Measurements from ENCODE around the gene GAS2L2.
"Not testable (repeated sequence)": the region's sequence is repeated elsewhere in the genome, so short reads cannot be mapped to it uniquely, and the experiment has no call there.

GAS2L2 gene

DNA sequence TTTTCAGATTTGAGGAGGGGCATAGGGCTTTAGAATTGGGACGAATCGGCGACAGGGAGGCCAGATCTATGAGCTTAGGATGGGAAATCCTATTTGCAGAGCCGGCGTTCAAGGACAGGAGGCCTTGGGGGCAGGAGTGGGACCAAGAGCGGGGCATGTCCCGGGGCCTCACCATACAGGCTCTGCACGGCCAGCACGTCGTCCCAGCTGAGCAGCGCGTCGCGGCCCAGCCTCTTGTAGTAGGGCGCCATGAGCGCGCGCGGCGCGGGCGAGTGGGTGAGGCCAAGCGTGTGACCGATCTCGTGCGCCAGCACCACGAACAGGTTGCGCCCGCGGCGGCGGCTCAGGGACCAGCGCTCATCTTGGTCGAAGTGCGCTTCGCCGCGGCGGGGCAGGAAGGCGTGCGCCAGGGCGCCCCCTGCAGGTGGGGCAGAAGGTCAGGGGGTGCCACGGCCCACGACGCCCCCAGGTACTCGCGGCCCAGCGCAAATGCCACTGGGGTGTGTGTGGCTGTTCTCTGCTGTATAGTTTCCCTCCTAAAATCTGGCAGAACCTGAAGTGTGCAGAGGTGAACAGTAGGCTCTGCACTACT, 17.0 kb upstream of the GAS2L2 start:
- no peak for DNase-seq

DNA sequence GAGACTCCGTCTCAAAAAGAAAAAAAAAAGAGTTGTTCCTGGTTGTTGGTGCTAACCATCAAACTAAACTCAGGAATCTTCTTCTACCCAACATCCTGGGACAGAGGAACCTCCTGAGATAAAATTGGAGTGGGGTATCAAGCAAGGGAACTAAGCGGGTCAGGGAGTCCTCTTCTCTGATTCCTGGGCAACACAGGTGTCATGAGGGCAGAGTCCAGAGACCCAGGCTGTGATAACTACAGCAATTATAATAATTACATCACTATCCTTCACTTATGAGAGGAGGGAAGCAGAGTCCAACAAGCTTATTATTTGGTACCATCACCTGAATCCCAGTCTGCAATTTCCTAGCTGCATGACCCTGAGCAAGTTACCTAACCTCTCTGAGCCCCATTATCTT, 15.8 kb upstream of the GAS2L2 start:
- DNase-seq, result no peak

DNA sequence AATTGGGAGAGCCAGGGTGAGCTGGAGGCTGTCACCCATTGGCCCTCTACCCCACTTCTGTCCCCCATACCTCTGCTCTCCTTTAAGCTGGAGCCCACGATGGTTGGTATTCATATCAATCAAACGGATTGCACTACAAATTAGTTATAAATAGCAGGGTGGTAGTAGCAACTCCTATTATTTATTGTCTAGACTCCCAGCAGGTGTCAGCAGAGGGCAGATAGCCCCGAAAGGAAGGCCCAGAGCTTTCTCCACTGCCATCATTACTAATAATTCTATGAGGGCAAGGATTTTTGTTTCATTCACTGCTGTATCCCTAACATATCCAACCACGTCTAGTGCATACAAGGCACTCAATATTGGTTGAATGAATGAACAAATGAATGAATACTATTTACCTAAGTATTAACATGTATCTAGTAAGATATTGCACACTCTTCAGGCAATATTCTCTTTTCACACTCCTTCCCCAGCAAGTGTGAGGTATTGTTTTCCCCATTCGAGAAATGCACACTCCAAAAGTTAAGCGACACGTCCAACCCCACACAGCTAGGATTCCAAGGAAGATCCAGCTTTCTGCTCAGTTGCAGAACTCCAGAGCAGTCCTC, 14.0 kb upstream of the GAS2L2 start:
- DNase-seq, result no peak

DNA sequence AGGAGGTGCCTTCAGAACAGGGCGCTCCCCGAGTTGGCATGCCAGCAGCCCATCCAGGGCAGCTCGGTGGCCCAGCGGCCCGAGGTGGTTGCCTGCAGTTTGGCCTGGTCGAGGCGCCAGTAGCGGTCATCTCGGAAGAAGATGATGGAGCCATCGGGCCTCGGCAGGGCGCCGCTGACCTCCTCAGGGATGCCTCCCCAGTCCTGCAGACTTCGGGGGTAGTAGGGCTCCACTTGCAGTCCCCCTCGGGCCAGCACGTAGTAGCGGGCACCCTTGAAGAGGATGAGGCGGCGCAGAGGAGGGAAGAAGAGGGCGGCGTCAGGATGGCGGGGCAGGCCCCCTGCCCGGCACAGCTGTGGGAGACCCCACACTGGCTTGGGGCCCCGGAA, 13.4 kb upstream of the GAS2L2 start:
- no peak for DNase-seq

DNA sequence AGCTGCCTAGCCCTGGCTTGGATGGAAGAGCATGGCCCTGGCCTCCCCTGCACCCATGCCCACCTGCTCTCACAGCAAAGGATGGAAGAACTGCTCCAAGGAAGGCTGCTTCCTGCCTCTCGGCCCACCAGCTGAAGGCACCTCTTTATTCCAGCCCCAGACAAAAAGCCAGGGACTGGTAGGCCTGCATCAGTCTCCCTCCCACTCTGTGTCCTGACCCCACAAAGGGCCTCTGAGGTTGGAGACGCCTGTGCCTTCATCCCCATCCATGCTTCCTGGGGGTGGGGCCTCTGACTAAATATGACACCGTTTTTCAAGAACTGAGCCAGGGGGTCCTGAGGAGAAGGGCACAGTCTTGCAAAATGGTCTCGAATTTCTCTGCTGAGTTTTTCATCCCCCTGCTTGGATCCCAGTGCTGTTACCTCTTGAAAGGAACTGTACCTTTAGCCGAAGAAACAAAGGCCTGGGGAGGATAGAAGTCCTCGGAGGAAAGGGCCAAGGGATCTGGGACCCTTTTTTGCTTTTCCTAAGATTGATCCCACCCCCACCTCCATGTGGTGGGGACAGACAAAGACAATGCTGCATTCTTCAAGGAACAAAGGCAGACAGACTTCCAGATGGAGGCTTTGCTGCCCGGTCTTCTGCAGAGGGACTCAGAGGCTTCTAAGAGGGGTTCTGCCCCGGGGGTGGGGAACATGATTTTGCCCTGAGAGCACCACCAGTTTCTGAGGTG, 12.9 kb upstream of the GAS2L2 start:
- no peak for DNase-seq

DNA sequence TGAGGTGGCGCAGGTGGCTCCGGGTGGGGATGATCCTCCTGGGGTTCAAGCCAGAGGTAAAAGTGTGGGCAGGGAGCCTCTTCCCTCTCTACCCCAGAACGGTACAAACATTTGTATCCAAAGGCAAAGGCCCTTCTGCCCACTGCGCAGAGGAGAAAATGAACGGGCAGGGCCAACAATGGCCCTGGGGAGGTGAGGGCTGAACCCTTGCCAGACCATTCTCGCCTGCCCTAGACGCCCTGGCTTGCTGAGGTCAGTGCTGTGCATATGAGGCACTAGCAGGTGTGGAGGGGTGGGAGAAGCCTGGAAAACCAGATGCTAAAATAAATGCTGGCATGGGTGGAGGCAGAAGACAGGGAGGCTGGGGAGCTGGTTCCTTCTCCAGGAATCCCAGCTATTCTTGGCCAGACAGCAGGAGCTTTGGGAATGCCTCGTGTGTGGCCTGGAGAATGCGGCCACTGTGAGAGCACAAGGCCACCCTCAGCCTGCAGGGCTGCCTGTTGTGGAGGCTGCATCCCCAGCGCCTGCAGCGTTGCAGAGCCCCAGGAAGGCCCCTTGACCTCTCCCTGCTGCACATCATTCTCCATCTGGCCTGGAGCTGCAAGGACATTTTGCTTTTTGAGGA, 12.2 kb upstream of the GAS2L2 start:
- DNase-seq, result no peak

DNA sequence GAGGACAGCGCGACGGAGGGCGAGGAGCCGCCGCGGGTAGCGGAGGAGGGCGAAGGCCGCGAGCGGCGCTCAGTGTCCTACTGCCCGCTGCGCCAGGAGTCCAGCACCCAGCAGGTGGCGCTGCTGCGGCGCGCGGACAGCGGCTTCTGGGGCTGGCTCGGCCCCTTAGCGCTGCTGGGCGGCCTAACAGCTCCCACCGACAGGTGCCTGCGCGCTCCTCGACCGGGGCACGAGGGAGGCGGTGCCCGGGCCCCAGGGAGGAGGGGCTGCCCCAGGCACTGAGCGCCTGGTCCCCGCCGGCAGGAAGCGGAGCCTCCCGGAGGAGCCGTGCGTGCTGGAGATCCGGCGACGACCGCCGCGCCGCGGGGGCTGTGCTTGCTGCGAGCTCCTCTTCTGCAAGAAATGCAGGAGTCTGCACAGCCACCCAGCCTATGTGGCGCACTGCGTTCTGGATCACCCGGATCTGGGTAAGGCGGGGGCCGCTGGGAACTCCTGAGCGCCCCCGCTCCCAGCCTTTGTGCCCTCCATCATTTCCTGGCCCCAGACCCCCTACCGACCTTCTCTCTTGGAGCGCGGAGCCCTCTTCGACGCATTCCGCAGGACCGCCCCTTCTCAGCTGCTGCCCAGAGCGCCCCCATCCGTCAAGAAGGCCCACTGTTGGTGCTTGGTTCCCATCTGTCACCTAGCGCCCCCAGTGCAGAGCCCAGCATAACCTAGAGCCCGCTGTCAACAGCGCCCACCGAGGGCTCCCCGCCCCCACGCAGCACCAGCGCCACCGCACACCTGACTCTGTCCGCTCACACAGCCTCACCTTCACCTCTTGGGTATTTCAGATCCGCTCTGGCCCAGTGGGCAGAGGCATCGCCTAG, 11.3 kb upstream of the GAS2L2 start:
- DNase-seq, result no peak

DNA sequence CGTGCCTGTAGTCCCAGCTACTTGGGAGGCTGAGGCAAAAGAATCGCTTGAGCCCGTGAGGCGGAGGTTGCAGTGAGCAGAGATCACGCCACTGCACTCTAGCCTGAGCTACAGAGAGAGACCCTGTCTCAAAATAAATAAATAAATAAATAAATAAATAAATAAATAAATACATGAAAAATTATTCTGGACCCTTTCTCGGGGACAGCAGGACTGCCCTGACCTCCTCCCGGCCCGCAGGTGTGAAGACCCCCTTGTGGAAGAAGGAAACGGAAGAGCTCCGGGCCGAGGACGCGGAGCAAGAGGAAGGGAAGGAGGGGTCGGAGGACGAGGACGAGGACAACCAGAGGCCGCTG, 10.7 kb upstream of the GAS2L2 start:
- DNase-seq, result no peak

DNA sequence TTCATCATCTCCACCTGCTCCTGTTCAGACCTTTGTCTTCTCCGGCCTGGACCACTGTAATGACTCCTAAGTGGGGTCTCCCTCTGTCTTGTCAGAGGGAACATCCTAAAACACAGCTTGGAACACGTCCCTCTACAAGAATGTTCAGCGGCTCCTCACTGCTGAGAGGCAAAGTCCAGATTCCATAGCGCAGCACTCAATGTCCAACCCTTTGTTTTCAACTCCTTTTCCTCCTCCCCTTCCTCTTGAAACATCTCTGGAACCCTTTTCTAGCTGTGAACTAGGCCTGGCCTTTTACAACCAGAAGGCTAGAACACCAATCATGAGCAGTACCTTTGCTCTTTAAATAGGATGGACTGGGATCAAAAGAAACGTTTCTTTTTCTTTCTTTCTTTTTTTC, 8.6 kb upstream of the GAS2L2 start:
- DNase-seq, result no peak

DNA sequence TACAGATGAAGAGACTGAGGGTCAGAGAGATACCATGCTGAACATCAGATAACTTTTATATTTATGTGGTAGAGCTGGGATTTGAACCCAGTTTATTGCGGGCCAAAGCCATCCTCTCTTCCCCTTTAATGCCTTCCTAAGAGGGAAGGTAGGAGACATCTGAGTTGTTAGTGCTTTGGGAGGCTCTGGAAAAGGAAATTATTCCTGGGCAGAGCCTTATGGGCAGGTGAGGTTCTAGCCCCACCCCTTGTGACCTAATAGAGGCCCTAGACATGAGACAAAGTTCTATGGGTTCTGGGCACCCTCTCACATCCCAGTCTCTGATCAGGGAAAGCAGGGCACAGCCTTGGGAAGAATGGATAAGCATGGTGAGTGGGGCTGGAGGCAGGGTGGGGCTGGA, 7.5 kb upstream of the GAS2L2 start, which contains the start of gene C17orf50:
TSS of gene C17orf50 (plus strand) at position 301 of the 400 bp plus-strand sequence. CDS start at position 356, 55 bp downstream.
- no peak for DNase-seq

DNA sequence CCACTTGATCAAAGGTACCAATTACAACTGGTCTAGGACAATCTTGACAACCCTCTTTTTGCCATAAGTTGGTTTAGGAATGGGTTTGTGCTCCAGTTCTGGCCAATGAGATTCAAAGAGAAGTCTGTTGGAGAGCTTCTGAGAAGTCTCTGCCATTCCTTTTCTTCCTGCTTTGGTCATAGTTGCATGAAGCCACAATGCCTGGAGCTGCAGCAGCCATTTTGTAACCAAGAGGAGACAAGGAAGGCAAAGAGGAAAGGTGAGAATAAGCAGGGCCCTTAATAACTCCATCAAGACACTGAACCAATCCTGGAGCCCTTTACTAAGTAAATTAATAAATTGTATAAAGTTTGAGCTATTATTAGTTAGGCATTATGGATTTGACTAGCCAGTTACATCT, 4.2 kb upstream of the GAS2L2 start:
- DNase-seq, result no peak

DNA sequence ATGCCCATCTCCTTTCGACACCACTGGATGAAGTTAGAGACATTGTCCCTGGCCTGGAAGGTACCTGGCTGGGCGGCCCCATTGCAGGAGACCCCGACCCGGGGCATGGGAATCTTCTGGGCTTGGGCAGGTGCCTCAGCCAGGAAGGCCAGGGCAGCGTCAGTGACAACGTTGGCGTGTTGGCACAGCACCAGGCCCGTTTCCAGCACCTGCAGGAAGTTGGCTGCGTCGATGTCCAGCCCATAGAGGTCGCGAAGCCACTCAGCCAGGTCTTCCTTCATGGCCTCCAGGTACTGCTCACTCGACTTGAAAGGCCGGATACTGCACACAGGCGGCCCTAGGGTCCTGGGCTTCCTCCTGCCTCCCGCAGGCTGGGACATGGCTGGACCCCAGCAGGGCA, 568 bp downstream of the GAS2L2 start:
- DNase-seq, result no peak

DNA sequence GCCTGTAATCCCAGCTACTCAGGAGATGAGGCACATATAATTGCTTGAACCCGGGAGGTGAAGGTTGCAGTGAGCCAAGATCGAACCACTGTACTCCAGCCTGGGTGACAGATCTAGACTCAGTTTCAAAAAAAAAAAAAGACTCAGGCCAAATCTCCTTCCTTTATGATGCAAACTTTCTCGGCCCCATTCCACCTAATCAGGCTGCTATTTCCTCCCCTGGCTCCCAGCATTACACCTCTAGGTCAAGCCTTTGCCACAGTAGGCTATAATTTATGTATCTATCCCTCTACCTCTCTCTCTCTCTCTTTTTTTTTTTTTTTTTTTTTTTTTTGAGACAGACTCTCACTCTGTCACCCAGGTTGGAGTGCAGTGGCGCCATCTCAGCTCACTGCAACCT, 1.5 kb downstream of the GAS2L2 start:
- not testable (repeated sequence) for DNase-seq

DNA sequence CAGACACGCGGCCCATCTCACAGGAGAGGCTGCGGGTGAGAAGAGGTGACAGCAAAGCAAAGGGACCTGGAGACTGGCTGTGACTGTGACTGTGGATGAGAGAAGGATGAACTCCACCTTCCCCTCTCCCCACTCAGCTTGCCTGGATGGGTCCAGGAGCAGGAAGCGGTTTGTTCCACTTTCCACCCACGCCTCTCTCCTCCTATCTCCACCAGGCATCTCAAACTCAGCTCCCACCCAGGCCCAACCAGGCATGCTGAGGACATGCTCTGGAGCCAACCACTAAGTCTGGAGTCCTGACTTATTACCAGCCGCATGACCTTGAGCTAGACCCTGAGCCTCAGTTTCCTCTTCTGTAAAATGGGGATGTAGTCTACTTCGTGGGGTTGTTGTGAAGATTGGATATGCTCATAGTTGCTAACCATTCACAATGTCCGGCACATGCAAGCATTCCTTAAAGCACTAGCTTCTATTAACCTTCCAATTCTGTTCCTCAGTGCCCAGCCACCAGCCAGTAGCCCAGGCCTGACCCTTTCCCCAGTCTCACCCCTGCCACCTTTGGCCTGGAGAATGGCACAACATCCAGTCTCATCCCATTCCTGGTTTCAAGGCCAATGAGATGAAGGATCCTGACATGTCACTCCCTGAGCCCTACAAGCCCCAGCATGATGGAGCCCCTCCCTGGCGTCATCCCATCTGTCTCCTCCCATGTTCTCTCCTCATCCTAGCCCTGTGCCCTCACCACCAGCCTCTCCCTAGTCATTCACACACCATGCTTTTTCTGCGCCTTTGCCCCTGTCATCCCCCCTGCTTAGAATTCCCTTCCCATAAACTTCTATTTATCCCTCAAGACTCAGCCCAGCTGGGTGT, 2.3 kb downstream of the GAS2L2 start:
- DNase-seq, result no peak

DNA sequence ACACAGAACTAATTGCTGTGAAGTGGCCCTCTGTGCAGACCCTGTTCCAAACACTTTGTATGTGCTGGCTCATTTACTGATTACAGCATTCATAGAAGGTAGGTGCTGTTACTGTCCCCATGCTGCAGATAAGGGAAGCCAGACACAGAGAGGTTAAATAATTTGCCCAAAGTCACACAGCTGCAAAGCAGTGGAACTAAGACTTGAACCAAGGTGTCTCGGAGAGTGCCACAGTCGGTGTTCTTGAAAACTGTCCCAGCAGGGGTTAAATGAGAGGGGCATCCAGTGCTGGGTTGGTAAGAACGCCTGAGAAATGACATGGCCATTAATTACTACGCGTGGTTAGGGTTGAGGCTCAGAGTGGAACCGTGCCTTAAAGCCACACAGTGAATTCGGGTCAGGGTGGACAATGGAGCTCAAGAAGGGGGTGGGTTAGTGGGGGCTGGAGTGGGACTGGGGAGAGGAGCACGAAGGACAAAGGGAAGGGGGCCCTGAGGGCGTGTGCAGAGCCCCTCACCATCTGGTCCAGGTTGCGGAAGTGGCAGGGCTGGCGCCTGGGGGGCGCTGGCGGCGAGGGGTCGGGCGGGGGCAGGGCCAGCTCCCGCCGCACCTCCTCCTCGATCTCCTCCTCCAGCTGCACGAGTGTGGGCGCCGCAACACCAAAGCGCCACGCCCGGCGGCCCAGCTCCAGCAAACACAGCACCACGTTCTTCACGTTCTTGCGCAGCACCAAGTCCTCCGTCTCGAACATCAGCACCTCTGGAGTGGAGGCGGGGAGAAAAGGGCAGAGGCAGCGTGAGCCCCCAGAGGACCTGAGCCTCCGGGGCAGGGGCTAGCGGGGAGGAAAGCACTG, 3.3 kb downstream of the GAS2L2 start:
- no peak for DNase-seq

DNA sequence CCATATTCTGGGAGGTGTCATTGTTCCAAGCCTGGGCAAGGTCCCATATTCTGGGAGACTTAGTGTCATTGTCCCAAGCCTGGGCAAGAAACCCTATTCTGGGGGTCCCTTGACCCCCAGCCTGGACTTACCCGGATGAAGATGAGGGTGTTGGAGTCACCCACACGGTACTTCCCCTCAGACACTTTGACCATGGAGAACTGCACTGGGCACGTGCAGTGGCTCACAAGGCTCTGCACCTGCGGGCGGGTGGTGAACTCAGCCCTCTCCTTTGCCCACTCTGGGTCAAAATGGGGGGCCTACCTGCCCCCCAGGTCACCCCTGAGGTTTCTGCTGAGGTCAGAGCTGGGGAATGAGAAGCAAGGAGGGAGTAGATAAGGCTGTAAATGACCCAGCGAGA, 4.1 kb downstream of the GAS2L2 start:
- no peak for DNase-seq

DNA sequence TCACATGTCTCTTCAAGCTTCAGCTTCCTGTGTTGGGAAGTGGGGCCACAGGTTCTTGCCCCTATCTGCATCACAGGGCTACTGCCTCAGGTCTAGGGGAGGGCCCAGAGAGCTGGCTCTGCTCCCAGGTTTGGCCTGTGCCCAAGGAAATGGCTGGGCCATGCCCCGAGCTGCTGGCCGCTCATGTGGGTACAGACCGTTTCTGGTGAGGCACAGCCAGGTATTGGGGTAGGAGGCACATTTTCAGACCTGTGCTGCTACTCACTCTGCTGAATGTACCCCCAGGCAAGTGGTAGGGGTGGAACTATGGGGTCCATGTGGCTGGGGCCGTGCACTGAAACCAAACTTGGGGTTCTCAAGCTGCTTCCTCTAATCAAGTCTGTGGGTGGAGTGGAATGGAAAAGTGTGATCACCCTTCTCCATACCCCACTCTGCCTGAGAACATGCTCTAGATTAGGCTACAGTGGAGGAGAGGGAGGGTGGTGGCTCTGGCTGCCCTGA, 4.6 kb downstream of the GAS2L2 start:
- DNase-seq, result no peak

DNA sequence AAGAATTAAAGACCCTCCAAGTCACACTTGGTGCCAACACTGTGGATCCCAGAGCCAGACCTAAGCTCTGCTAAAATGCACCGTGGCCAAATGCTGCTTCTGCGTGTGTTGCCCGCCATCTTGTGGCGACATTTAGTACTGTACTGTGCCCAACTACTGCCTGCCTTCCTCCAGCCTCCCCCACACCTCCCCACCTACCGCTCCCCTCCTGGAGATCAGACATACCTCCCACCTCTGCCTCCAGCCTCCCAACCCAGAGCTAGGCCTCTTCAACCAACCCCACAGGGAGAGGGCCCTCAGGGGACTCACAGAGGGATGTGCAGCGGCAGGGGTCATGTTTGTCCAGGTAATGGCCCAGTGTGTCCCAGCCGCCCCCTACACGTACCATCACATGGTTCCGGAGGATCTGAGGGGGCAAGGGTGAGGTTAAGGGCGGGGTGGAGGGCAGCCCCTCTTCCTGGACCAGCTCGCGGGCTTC, 5.5 kb downstream of the GAS2L2 start:
- DNase-seq, result no peak

DNA sequence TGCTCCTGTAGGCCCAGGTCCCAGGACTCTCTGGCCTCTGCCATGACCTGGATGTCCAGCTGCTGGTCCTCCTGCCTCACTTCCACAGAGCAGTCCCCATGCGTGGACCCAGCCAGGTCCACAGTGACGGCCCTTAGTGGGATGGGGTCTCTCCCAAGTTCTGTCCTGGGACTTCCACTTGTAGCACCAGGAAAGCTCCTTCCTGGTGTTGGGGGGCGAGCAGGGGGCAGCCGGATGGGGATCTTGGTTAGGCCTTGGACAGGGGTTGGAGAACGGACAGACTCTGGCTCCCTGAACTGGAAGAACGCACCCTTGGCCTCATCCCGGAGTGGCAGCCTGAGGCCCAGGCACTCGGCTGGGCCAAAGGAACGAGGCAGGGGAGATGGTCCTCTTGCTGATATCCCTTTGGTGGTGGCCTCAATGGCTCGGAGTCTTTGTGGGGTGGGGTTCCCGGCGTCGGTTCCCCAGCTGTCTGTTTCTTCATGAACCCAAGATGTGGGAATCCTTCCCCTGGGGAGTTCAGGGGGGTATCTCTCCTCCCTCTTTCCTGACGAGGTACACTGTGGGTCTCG, 7.2 kb downstream of the GAS2L2 start:
- no peak for DNase-seq

DNA sequence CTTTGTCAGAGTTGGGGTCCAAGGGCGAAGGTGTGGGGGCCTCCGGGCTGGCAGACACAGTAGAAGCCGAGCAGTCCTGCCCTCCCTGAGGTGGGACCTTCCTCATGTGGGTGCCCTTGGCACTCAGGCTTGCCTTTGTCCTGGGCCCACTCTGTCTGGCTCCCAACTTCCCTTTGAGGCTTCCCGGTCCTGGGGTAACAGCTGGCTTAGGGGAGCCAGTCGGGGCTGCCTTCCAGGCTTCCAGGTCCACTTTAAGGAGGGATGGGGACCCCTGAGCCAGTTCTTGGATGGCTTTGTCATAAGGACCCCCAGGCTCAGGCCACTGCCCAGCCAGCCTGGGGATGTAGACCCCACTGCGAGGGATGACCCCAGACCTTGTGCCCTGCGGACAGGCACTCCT, 7.8 kb downstream of the GAS2L2 start:
- DNase-seq, result no peak
